Fibroblast of skin of back (primary cell): ENCODE data around the gene FMO1. TPM values are rescaled to one million over a fixed set of nuclear protein-coding genes. Genes with fewer than 3 reads are reported as not detected.
A peak's percentile ranks its signal among the peaks of the same experiment; 100 is the strongest.
"Not testable (repeated sequence)": the region's sequence is repeated elsewhere in the genome, so short reads cannot be mapped to it uniquely, and the experiment has no call there.

Experiments
- DNase-seq: peaks from one replicate; pipeline ENCODE4 v3.0.0-alpha.2; 2013
- polyA plus RNA-seq, 2 experiments: library from polyadenylated mRNA; unstranded; fragments of 120-200 nt; gene quantifications; one replicate each; pipeline ENCODE4 v1.2.1, GENCODE V29; 2013; ENCODE audit not compliant: insufficient read length in 2 of 2

FMO1 gene
- polyA plus RNA-seq (2013, experiment 1 of 2; ENCODE audit: insufficient read length) = 0.16 TPM
- polyA plus RNA-seq (2013, experiment 2 of 2; ENCODE audit: insufficient read length) = not detected

GRCh38 chr1:171248302-171248701 lies at the start of gene FMO1:
Gene FMO1, plus strand, starts transcription at chr1:171248494. Its CDS starts 9,594 bp downstream, at chr1:171258088.
- no peak for DNase-seq

- DNase-seq = peak; percentile 22
Measured at GRCh38 chr1:171204296-171204695, 44.0 kb upstream of the FMO1 start.

DNA sequence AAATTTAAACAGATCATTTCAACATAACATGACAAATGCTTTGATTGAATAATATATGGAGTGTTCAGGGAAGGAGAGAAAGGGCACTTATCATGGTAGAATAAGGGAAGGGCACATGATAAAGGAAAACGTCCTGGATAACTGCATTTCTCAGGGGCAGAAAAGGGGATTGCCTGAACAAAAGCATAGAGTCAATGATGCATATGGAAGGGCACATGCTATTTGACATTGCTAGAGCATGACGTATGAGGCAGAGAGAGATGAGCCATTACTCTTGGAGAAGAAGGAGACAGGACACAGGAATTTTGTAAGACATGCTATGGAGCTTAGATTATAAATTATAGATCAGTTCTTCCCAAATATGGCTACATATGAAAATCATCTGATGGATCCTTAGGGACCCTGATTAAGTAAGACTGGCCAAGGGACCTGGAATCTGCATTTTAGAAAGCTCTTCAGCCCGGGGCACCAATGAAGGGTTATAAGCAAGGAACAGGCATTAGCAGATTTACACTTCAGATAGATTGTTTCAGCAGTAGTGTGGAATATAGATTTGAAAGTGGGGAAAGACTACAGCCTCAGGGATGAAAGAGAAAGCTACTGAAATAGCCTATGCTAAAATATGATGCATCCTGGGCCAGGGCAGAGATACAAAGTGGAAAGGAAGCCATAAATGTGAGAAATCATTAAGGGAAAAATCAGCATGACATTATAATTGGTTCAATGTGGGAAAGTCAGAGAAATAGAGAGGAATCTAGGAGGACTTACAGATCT lies 41.9 kb upstream of the FMO1 start:
- no peak for DNase-seq

- no peak for DNase-seq
Measured at GRCh38 chr1:171206978-171207355, 41.3 kb upstream of the FMO1 start.

- no peak for DNase-seq
Measured at GRCh38 chr1:171207377-171207776, 40.9 kb upstream of the FMO1 start.

DNA sequence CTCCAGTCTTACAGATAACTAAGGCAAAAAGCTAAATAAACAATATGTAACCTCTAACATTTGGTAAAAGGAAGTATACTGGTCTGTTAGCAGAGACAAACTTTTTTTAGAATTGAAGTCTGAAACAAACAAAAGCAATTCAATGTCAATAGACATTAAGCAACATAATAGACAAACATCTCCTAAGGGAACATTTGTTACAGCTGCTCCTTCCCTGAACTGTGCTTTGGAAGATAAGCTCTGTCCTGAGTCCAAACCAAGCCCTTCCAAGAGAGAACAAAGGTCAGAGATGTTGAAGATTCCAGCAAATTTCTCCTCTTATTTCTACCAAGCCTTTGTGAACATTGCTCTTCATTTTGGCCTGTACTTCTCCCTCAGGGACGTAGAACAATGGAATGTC lies 37.9 kb upstream of the FMO1 start:
- DNase-seq = no peak

- no peak for DNase-seq
Measured at GRCh38 chr1:171212607-171213351, 35.5 kb upstream of the FMO1 start.

DNA sequence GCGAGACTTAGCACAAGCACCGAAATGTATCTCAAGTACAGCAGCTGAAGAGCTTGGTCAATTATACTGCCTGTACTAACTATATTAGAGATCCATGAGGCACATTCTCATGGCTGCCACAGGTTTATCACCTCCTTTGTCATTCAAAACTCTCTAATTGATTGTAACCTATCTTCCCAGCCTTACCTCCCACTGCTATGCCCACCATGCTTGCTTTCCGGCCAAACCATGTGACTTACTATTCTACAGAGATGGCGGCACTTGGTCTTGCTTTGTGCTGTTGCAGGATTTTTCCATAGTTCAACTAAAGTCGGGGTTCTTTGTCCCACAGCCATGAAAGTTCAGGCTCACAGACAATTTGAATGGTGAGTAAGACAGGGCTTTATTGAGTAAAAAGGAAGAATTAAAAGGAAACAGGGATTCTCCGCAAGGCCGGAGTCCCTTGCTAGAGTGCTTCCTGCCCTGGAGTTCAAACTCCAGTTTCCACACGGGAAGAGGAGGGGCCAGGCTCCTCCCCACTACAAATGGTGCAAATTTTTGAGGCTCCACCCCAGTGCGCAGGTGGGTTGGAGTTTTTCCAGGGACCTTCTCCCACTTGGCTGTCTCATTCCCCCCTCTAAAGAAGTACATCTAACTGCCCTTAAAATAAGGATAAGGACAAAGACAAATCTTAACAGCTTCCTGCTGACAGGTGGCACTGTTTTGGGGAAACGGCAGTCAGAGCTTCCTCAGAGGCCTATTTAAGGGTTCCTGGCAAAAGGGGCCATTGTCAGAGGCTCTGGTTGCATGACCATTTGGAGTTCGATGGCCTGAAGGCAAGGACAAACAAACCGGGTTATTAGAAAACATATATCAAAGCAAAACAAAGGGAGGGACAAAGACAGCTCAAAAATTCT lies 34.5 kb upstream of the FMO1 start:
- DNase-seq = no peak

DNA sequence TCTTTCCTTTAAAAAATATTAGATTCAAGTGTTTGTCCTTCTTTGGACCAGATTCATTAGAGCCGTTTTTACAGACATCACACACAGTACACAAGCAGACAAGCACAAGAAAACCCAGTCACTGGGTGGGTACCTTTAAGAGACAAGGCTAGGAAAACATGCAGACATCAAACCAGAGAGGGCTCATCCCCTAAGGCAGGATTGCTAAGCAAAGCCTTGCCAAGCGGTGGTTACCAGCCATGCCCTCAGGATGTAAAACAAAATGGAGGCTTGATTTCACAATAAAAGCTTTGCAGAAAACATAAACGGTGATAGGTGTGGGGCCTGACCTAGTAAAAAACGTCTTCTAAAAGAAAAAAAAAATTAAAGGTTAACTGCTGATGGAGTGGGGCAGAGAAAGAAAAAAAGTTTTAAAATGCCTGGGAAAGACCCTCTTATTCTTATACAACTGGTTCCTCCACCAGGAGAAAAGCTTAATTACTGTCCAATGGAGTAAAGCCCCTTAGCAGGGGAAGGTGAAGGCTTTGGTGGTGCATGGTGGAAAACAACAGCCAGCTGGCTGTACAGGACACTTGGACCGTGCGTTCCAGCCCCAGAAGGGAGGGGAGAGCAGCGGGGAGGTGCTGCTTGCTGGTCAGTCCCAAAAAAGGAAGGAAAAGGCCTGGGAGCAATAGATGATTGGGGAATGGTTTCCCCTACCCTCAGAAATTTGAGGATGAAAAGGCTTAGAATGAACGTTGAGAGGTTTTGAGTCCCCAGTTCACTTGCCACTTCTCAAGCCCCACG lies 30.4 kb upstream of the FMO1 start:
- no peak for DNase-seq

DNA sequence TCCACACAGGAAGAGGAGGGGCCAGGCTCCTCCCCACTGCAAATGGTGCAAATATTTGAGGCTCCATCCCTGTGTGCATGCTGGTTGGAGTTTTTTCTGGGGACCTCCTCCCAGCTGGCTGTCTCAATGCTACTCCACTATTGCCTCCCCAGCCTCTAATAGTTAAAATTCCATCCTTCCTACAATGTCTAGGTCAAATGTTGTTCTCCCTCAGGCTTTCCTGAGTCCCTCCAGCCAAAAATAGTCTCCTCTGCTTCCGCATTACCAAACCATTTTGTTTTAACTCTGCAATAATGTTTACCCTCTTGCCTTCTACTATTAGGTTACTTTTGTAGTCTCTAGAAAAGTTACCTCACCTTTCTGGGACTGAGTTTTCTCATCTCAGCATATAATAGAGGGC lies 29.6 kb upstream of the FMO1 start:
- peak; percentile 38 for DNase-seq

- DNase-seq = peak; percentile 83
Measured at GRCh38 chr1:171219346-171220080, 28.8 kb upstream of the FMO1 start.

DNA sequence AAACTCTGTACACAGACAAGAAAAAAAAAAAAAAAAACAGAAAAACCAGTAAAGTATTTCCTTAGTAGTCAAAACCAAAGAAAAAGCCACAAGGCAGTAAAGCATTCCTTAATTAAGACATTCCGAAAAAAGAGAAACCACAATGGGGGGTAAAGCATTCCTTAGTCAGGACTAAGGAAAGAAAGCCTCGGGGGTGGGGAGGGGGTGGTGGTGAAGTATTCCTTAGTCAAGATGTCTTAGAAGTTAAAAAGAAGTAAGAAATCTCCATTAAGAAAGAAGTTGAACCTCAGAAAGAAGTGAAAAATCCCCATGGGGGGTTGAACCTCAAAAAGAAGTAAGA lies 28.2 kb upstream of the FMO1 start:
- DNase-seq = peak; percentile 95

GRCh38 chr1:171220581-171221054 lies 27.7 kb upstream of the FMO1 start:
- peak; percentile 45 for DNase-seq

DNA sequence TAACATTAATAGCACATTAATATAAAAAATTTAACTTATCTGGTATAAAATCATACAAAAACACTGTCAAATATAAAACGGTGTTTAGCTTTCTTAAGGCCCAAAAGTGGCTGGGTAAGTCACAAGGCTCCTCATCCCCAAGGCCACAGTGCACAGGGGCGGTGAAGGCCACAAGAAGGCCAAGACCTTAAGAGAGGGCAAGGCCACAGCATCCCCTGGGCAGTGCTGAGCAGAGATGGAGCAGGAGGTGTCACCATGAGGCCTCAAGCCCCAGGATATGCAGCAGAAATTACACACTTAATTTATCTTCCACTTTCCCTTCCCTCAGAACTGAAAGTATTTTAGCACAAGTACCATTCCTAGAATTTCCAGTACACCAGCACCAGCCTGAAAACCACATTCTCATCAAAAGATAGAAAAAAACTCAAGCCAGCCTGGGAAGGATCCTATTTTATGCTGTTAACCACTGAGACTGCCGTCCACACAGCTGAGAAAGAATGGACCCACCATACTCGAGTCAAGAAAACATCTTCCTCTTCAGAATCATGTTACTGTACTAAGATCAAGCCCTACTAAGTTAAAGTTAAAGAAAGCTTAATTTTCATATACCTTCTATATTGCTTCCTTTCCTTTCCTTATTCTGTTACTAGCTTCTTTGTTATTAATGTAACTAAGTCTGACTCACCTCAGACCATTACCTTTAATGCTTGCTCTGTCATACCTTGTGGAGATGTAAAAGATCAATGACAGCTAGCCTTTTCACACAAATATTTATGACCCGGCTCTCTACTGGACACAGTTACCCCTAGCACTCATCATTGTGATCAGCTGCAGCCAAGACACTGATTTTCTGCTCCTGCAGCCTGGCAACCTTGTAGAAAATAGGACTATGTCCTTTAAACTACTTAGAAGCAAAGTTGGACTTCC lies 26.4 kb upstream of the FMO1 start:
- DNase-seq = peak; percentile 17

- peak; percentile 50 for DNase-seq
Measured at GRCh38 chr1:171222936-171223335, 25.4 kb upstream of the FMO1 start.

- not testable (repeated sequence) for DNase-seq
Measured at GRCh38 chr1:171224257-171224656, 24.0 kb upstream of the FMO1 start.

DNA sequence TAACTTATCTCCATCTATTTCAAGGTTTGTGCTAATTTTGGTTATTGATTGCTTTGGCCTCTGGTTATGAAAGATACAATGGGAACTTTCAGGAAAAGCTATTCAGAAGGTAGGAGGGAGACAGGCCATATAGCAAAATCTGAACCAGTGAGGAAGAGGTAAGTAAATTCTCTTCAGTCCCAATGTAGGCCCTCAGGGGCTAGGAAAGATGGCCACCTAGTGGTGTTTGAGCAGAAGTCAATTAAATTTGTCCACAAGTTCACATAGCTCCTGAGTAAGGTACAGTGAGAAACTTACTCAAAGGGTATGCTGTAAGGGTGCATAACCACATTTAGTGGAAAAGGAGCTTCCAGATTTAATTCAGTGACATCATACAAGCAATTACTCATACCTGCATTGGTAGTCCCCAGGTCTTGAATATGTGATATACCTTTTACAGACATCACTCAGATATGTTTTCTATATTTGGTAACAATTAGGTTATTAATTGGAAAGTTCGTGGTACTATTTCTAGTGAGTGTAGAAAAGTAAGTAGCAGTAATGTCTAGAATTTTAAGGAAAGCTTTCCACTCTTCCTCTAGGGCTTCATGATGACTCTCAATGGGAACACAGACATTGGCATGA lies 21.4 kb upstream of the FMO1 start:
- DNase-seq = peak; percentile 77

- DNase-seq = no peak
Measured at GRCh38 chr1:171231326-171231725, 17.0 kb upstream of the FMO1 start.

DNA sequence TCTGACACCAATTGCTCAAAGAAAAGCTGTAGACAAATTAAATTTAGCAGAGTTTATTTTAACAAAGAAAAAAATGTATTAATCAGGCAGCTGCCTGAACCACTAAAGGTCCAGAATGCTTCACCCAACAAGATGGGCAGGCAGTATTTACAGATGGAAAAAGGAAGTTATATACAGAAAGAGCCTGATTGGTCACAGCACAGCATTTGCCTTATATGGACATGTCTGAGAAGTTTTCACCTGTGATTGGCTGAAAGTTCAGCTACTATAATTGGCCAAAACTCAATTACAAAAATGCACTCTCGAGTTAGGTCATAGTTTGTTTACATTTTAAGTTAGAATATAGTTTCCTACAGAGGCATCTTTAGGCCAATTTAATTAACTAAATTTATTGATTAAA lies 15.1 kb upstream of the FMO1 start:
- no peak for DNase-seq

DNA sequence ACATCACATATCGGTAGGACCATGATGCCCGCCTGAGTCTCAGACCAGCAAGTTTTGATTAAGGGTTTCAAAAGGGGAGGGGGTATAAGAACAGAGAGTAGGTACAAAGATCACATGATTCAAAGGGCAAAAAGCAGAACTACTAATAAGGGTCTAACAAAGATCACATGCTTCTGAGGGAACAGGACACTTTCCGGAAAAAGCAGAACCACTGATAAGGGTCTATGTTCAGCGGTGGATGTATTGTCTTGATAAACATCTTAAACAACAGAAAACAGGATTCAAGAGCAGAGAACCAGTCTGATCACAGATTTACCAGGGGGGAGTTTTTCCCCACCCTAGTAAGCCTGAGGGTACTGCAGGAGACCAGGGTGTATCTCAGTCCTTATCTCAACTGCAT lies 12.1 kb upstream of the FMO1 start:
- DNase-seq = not testable (repeated sequence)
